ENCODE measurements around the gene AQP11. TPM values are rescaled to one million over a fixed set of nuclear protein-coding genes. Genes with fewer than 3 reads are reported as not detected.
"Not testable (repeated sequence)": the region's sequence is repeated elsewhere in the genome, so short reads cannot be mapped to it uniquely, and the experiment has no call there.

AQP11 gene
- under 1 TPM; 0.35 to 0.67 TPM for total RNA-seq
- polyA plus RNA-seq, result 1 to 10 TPM in 1 of 2 donors, under 1 TPM in 1; 0.37 to 1.0 TPM

DNA sequence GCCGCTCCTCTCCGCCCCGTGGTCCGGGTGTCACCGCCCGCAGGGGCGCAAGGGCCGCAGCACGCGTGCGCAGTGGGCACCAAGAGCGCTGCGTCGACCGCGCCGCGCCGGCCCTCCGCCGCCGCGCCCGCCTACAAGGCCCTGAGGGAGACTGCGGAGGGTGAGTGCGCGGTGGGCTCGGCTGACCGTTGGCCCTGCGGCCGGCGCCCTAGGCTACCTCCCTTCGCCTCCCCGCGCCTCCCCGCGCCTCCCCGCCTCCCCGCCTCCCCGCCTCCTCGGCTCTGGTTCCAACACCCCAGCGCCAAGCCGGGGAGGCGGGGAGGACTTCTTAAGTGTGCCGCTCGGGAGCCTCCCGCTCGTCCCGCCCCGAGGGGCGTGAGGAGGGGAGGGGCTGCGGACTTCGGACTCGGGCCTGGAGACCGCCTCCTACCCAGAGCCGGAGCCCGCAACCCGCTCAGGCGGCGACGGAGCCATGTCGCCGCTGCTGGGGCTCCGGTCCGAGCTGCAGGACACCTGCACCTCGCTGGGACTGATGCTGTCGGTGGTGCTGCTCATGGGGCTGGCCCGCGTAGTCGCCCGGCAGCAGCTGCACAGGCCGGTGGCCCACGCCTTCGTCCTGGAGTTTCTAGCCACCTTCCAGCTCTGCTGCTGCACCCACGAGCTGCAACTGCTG, at the start of gene AQP11:
Gene AQP11, plus strand, starts transcription at position 433 of the 673 bp plus-strand sequence. Its CDS starts 40 bp downstream, at position 473.
- H3K9me3 Mint-ChIP-seq, result no peaks in the 10 kb centered on the region
- ChIA-PET CTCF (ENCODE audit: partially characterized antibody) (no interaction called here), POLR2A (ENCODE audit: partially characterized antibody) (interaction anchor here (0.6 to 1.2 kb wide), 2 partner anchors 490 to 828 kb away, joined by 3 read pairs; partner anchors contain the start of genes GAB2 and NDUFC2)
- H3K27ac ChIP-seq (ENCODE audit: low read depth, low read length), result no peak within 1 kb of the TSS
- H3K27me3 ChIP-seq (ENCODE audit: insufficient read depth, low read length), result no peaks in the 10 kb centered on the region
- peak within 1 kb of the TSS; percentile 86 to 95 (median 90) for H3K4me3 Mint-ChIP-seq
- intact Hi-C loops (cut with micrococcal nuclease), result no loop called here
- H3K4me1 ChIP-seq (ENCODE audit: insufficient read depth, low read length), result peaks cover 14% of the 10 kb centered on the region
- peaks cover 12 to 20% (median 15%) of the 10 kb centered on the region in 4 donors for H3K4me1 Mint-ChIP-seq
- peak in 4 of 5 donors; percentile 25 to 41 (median 34) for DNase-seq
- peak within 1 kb of the TSS in 5 of 7 donors; percentile 44 to 88 (median 70) for H3K27ac Mint-ChIP-seq
- H3K9me3 ChIP-seq (ENCODE audit: control insufficient read depth in 1 of 2, low read length in 2 of 2), result no peaks in the 10 kb centered on the region
- peaks cover 0 to 3% of the 10 kb centered on the region in 2 donors for H3K36me3 Mint-ChIP-seq
- peaks cover 7% of the 10 kb centered on the region in 2 donors for H3K27me3 Mint-ChIP-seq
- no peaks in the 10 kb centered on the region for H3K36me3 ChIP-seq (ENCODE audit: insufficient read depth, low read length)
- H3K4me3 ChIP-seq (ENCODE audit: low read length in 2 of 2), result peak within 1 kb of the TSS; percentile 45 to 61

DNA sequence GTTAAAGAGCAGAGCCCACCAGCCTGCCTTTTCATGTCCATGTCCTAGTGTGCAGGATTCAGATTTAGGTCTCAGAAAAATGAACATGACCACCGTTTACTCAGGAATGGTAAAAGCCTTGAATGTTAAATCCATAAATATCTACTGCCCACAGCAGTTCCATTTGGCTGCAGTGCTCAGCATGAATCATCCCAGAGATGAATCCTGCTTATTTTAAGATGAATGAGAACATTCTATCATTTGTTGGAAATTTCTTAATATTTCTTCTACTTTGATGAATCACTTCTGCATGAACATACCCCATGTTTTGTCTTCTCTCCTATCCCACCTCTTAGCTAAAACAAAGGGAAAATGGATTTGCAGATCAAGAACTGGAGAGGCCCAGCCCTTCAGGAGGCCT, 47.5 kb upstream of the AQP11 start:
- H3K27me3 Mint-ChIP-seq, result no peaks in the 10 kb centered on the region
- CTCF ChIA-PET (ENCODE audit: partially characterized antibody), result interaction anchor here (1.3 kb wide), 1 partner anchor 415 kb away, joined by 5 read pairs; the partner anchor contains the start of gene MYO7A
- H3K27ac Mint-ChIP-seq, result no peak overlapping the region
- Histone ChIP-seq H3K9me3 (ENCODE audit: control insufficient read depth in 1 of 2, low read length in 2 of 2) (no peaks in the 10 kb centered on the region), H3K4me3 (ENCODE audit: low read length in 2 of 2) (no peak overlapping the region), H3K4me1 (ENCODE audit: insufficient read depth, low read length) (no peaks in the 10 kb centered on the region), H3K36me3 (ENCODE audit: insufficient read depth, low read length) (no peaks in the 10 kb centered on the region), H3K27me3 (ENCODE audit: insufficient read depth, low read length) (no peaks in the 10 kb centered on the region), H3K27ac (ENCODE audit: low read depth, low read length) (no peak overlapping the region)
- no peaks in the 10 kb centered on the region for H3K4me1 Mint-ChIP-seq
- no peak overlapping the region for H3K4me3 Mint-ChIP-seq
- POLR2A ChIA-PET (ENCODE audit: partially characterized antibody), result no interaction called here
- no peak for DNase-seq
- intact Hi-C loops (cut with micrococcal nuclease), result no loop called here
- H3K9me3 Mint-ChIP-seq, result peaks cover 0 to 2% (median 0%) of the 10 kb centered on the region in 8 donors
- no peaks in the 10 kb centered on the region for H3K36me3 Mint-ChIP-seq

DNA sequence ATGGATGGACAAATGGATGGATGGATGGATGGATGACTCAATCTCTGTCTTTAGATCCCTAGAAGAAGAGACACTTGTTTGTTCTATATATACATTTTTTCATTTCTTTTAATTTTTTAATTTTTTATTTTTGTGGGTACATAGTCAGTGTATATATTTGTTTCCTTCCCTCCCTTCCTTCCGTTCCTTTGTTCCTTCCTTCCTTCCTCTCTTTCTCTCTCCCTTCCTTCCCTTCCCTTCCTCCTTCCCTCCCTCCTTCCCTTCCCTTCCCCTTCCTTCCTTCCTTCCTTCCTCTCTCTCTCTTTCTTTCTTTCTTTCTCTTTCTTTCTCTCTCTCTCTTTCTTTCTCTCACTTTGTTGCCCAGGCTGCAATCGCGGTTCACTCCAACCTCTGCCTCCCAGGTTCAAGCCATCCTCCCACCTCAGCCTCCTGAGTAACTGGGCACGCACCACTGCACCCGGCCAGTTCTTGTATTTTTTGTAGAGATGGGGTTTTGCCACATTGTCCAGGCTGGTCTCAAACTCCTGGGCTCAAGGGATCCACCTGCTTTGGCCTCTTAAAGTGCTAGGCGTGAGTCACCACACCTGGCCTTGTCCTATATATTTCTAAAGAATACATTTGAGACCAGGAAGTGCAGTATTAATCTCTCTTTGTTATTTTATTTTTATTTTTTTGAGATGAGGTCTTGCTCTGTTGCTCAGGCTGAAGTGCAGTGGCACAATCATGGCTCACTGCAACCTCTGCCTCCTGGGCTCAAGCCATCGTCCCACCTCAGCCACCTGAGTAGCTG, 42.5 kb upstream of the AQP11 start:
- Histone ChIP-seq H3K9me3 (ENCODE audit: control insufficient read depth in 1 of 2, low read length in 2 of 2) (no peaks in the 10 kb centered on the region), H3K27ac (ENCODE audit: low read depth, low read length) (no peak overlapping the region), H3K27me3 (ENCODE audit: insufficient read depth, low read length) (no peaks in the 10 kb centered on the region), H3K4me1 (ENCODE audit: insufficient read depth, low read length) (no peaks in the 10 kb centered on the region), H3K4me3 (ENCODE audit: low read length in 2 of 2) (no peak overlapping the region), H3K36me3 (ENCODE audit: insufficient read depth, low read length) (no peaks in the 10 kb centered on the region)
- H3K4me3 Mint-ChIP-seq, result no peak overlapping the region
- no peaks in the 10 kb centered on the region for H3K27me3 Mint-ChIP-seq
- H3K9me3 Mint-ChIP-seq, result peaks cover 0 to 6% (median 0%) of the 10 kb centered on the region in 8 donors
- intact Hi-C loops (cut with micrococcal nuclease), result loop anchor here (5.0 kb wide), 1 partner anchor 75 kb away; the partner anchor contains the start of gene PAK1
- CTCF ChIA-PET (ENCODE audit: partially characterized antibody), result interaction anchor here (0.8 to 2.7 kb wide), 6 partner anchors 17 to 420 kb away, joined by 3 to 25 read pairs (median 4); no protein-coding TSS in a partner anchor
- POLR2A ChIA-PET (ENCODE audit: partially characterized antibody), result no interaction called here
- DNase-seq, result no peak
- H3K27ac Mint-ChIP-seq, result no peak overlapping the region
- no peaks in the 10 kb centered on the region for H3K36me3 Mint-ChIP-seq
- H3K4me1 Mint-ChIP-seq, result peaks cover 1 to 9% (median 6%) of the 10 kb centered on the region in 4 donors

GRCh38 chr11:77547863-77548551, 41.7 kb upstream of the AQP11 start:
- Mint-ChIP-seq H3K27ac (peak overlapping the region in 2 of 7 donors; percentile 24 to 47), H3K4me1 (peaks cover 1 to 9% (median 6%) of the 10 kb centered on the region in 4 donors), H3K36me3 (no peaks in the 10 kb centered on the region), H3K27me3 (no peaks in the 10 kb centered on the region), H3K4me3 (peak overlapping the region in 2 of 8 donors; percentile 13 to 30), H3K9me3 (peaks cover 0 to 6% (median 0%) of the 10 kb centered on the region in 8 donors)
- H3K9me3 ChIP-seq (ENCODE audit: control insufficient read depth in 1 of 2, low read length in 2 of 2), result no peaks in the 10 kb centered on the region
- CTCF ChIA-PET (ENCODE audit: partially characterized antibody), result interaction anchor here (0.7 to 2.7 kb wide), 11 partner anchors 8 to 421 kb away, joined by 3 to 25 read pairs (median 4); no protein-coding TSS in a partner anchor
- intact Hi-C loops (cut with micrococcal nuclease), result loop anchor here (1.0 to 5.0 kb wide), 4 partner anchors 76 to 501 kb away; partner anchors contain the start of gene PAK1
- no peak overlapping the region for H3K27ac ChIP-seq (ENCODE audit: low read depth, low read length)
- no peak overlapping the region for H3K4me3 ChIP-seq (ENCODE audit: low read length in 2 of 2)
- H3K4me1 ChIP-seq (ENCODE audit: insufficient read depth, low read length), result no peaks in the 10 kb centered on the region
- POLR2A ChIA-PET (ENCODE audit: partially characterized antibody), result no interaction called here
- peak in 4 of 5 donors; percentile 35 to 44 (median 38) for DNase-seq
- H3K27me3 ChIP-seq (ENCODE audit: insufficient read depth, low read length), result no peaks in the 10 kb centered on the region
- H3K36me3 ChIP-seq (ENCODE audit: insufficient read depth, low read length), result no peaks in the 10 kb centered on the region

DNA sequence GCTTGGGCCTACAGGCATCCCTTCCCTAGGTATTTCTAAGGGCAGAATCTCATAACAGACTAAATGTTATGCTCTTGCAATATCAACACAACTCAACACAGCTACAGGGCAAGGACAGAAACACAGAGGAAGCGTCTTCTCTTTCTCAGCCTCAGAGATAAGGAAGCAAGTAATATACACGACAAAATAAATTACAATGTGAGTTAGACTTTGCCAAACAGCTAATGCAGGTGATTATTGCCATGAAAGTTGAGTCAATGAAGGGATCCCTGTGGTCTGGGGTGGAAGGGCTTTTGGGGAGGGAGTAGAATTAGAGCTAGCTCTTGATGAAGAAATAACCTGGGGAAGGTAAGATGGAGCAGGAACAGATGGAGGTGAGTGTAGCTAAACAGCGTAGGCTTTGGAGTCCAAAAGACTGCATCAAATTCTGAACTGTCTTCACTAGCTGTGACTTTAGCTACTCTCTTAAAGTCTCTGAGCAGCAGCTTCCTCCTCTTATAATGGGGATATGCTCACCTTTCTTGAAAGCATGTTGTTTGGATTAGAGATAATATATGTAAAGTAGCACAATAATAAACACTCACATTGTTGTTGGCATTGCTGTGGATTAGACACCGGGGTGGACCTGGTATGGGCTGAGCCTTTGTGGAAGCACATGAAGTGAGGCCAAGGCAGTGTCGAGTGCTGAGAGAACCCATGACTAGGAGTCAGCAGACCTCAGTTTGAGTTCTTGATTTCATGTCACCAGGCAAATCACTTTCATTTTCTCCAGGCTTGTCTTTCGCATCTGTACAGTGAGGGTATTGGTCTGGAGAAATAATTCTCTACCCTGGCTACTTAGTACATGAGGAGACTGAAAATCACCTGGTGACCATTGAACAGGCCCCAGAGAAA, 41.0 kb upstream of the AQP11 start:
- Histone ChIP-seq H3K4me3 (ENCODE audit: low read length in 2 of 2) (no peak overlapping the region), H3K36me3 (ENCODE audit: insufficient read depth, low read length) (no peaks in the 10 kb centered on the region), H3K4me1 (ENCODE audit: insufficient read depth, low read length) (no peaks in the 10 kb centered on the region), H3K9me3 (ENCODE audit: control insufficient read depth in 1 of 2, low read length in 2 of 2) (no peaks in the 10 kb centered on the region), H3K27me3 (ENCODE audit: insufficient read depth, low read length) (no peaks in the 10 kb centered on the region), H3K27ac (ENCODE audit: low read depth, low read length) (no peak overlapping the region)
- CTCF ChIA-PET (ENCODE audit: partially characterized antibody), result interaction anchor here (0.6 to 2.7 kb wide), 12 partner anchors 9 to 503 kb away, joined by 3 to 25 read pairs (median 4); no protein-coding TSS in a partner anchor
- Mint-ChIP-seq H3K36me3 (no peaks in the 10 kb centered on the region), H3K4me3 (peak overlapping the region in 2 of 8 donors; percentile 13 to 30), H3K27ac (peak overlapping the region in 3 of 7 donors; percentile 5 to 47 (median 24)), H3K9me3 (peaks cover 0 to 6% (median 0%) of the 10 kb centered on the region in 8 donors), H3K4me1 (peaks cover 1 to 9% (median 6%) of the 10 kb centered on the region in 4 donors), H3K27me3 (no peaks in the 10 kb centered on the region)
- POLR2A ChIA-PET (ENCODE audit: partially characterized antibody), result no interaction called here
- DNase-seq, result no peak
- intact Hi-C loops (cut with micrococcal nuclease), result loop anchor here (1.0 to 5.0 kb wide), 4 partner anchors 76 to 502 kb away; partner anchors contain the start of gene PAK1

DNA sequence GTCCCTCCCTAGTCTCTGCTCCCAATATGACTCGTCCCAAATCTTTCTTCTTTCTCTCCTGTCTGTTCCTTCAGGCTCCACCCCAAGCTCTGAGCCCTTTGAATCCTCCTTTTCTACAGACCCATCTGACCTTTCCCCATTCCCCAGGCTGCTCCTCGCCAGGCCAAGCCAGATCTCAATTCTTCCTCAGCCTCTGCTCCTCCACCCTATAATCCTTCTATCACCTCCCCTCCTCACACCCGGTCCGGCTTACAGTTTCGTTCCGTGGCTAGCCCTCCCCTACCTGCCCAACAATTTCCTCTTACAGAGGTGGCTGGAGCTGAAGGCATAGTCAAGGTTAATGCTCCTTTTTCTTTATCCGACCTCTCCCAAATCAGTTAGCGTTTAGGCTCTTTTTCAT, 38.3 kb upstream of the AQP11 start:
- H3K36me3 ChIP-seq (ENCODE audit: insufficient read depth, low read length); H3K36me3 Mint-ChIP-seq; POLR2A ChIA-PET (ENCODE audit: partially characterized antibody); H3K9me3 ChIP-seq (ENCODE audit: control insufficient read depth in 1 of 2, low read length in 2 of 2); H3K4me3 ChIP-seq (ENCODE audit: low read length in 2 of 2); H3K4me1 ChIP-seq (ENCODE audit: insufficient read depth, low read length); DNase-seq; H3K27me3 ChIP-seq (ENCODE audit: insufficient read depth, low read length); H3K27ac ChIP-seq (ENCODE audit: low read depth, low read length); H3K27ac Mint-ChIP-seq; intact Hi-C loops (cut with micrococcal nuclease); H3K4me1 Mint-ChIP-seq; CTCF ChIA-PET (ENCODE audit: partially characterized antibody); H3K4me3 Mint-ChIP-seq; H3K9me3 Mint-ChIP-seq; H3K27me3 Mint-ChIP-seq: not testable (repeated sequence)
